Measurements from ENCODE around the gene GDPGP1.

- TF ChIP-seq CTCF (IDR thresholded peaks at IDR 0.05) = no peak
- no peak for TF ChIP-seq POLR2A (IDR thresholded peaks at IDR 0.05)
Observed at GRCh38 chr15:90257776-90258175, 23.8 kb downstream of the GDPGP1 start.
